Neutrophil (primary cell): ENCODE measurements around the gene RHCG.

Experiments used
- H3K27ac ChIP-seq: fragments of 200-600 bp; sonication (generic); 2 replicates; pipeline ENCODE4 v1.5.1; 2016; ENCODE audit warnings: mild to moderate bottlenecking, moderate library complexity
- H3K27me3 ChIP-seq: fragments of 200-600 bp; sonication (generic); 2 replicates; pipeline ENCODE4 v1.6.0; 2016; ENCODE audit warnings: mild to moderate bottlenecking
- H3K36me3 ChIP-seq: fragments of 200-600 bp; sonication (generic); 2 replicates; pipeline ENCODE4 v1.5.1; 2017
- H3K4me1 ChIP-seq, 2 experiments: fragments of 200-600 bp in 1 of 2; sonication (generic) in 1 of 2; 1 replicate in 1 of 2; 2 replicates in 1 of 2; pipeline versions ENCODE4 v1.5.1 to v1.6.1; 2013 to 2016; ENCODE audit warnings: low read depth in 1 of 2, low read length in 1 of 2, mild to moderate bottlenecking in 1 of 2, moderate library complexity in 1 of 2; ENCODE audit not compliant: control insufficient read depth in 1 of 2, insufficient read depth in 1 of 2
- H3K4me3 ChIP-seq, 2 experiments: fragments of 200-600 bp in 1 of 2; sonication (generic) in 1 of 2; 1 replicate in 1 of 2; 2 replicates in 1 of 2; pipeline ENCODE4 v1.5.1; 2013 to 2016; ENCODE audit warnings: low read depth in 1 of 2, low read length in 1 of 2, mild to moderate bottlenecking in 1 of 2, moderate library complexity in 1 of 2
- H3K9me3 ChIP-seq: fragments of 200-600 bp; sonication (generic); 2 replicates; pipeline ENCODE4 v1.5.1; 2016
- CTCF ChIP-seq: fragments of 200-600 bp; sonication (generic); IDR thresholded peaks from 2 replicates; pipeline ENCODE4 v1.5.1; 2016; ENCODE audit warnings: antibody characterized with exemption

The RHCG gene

GRCh38 chr15:89457086-89457485 is 39.3 kb downstream of the RHCG start:
- H3K36me3 ChIP-seq: no peaks in the 10 kb centered on the region
- TF ChIP-seq CTCF: no peak
- H3K27ac ChIP-seq: no peak overlapping the region
- no peaks in the 10 kb centered on the region for H3K4me1 ChIP-seq
- no peak overlapping the region for H3K4me3 ChIP-seq
- no peaks in the 10 kb centered on the region for H3K9me3 ChIP-seq
- H3K27me3 ChIP-seq: peaks cover 56% of the 10 kb centered on the region

- Histone ChIP-seq H3K27me3 (peaks cover 70% of the 10 kb centered on the region), H3K9me3 (no peaks in the 10 kb centered on the region), H3K27ac (no peak overlapping the region), H3K4me3 (no peak overlapping the region), H3K36me3 (no peaks in the 10 kb centered on the region), H3K4me1 (no peaks in the 10 kb centered on the region)
- TF ChIP-seq CTCF: no peak
Observed at GRCh38 chr15:89455535-89455934, 40.8 kb downstream of the RHCG start.

GRCh38 chr15:89452330-89452836 is 44.0 kb downstream of the RHCG start:
- Histone ChIP-seq H3K36me3 (no peaks in the 10 kb centered on the region), H3K9me3 (no peaks in the 10 kb centered on the region), H3K27me3 (peaks cover 71% of the 10 kb centered on the region), H3K4me3 (no peak overlapping the region), H3K27ac (no peak overlapping the region), H3K4me1 (no peaks in the 10 kb centered on the region)
- TF ChIP-seq CTCF: no peak

- Histone ChIP-seq H3K27ac (no peak overlapping the region), H3K4me1 (no peaks in the 10 kb centered on the region), H3K27me3 (peaks cover 71% of the 10 kb centered on the region), H3K9me3 (no peaks in the 10 kb centered on the region), H3K4me3 (no peak overlapping the region), H3K36me3 (no peaks in the 10 kb centered on the region)
- no peak for TF ChIP-seq CTCF
Observed at GRCh38 chr15:89451846-89452245, 44.5 kb downstream of the RHCG start.

- Histone ChIP-seq H3K27me3 (peaks cover 84% of the 10 kb centered on the region), H3K4me3 (no peak overlapping the region), H3K4me1 (no peaks in the 10 kb centered on the region), H3K9me3 (no peaks in the 10 kb centered on the region), H3K27ac (no peak overlapping the region), H3K36me3 (no peaks in the 10 kb centered on the region)
- no peak for TF ChIP-seq CTCF
Observed at GRCh38 chr15:89450076-89451006, 46.0 kb downstream of the RHCG start.
